Measurements from ENCODE around the gene N4BP3.
"Not testable (repeated sequence)": the region's sequence is repeated elsewhere in the genome, so short reads cannot be mapped to it uniquely, and the experiment has no call there.

Gene N4BP3

GRCh38 chr5:178074266-178074952 lies 38.9 kb upstream of the N4BP3 start:
- H3K27me3 Mint-ChIP-seq (ENCODE audit: low read depth, poor library complexity), result peaks cover 7% of the 10 kb centered on the region
- no peak overlapping the region for H3K4me3 Mint-ChIP-seq
- peaks cover 5% of the 10 kb centered on the region for H3K4me1 Mint-ChIP-seq
- TF ChIP-seq CTCF (IDR thresholded peaks at IDR 0.05), result no peak
- H3K9me3 Mint-ChIP-seq, result no peaks in the 10 kb centered on the region
- no peak for DNase-seq
- H3K36me3 Mint-ChIP-seq (ENCODE audit: low read depth), result no peaks in the 10 kb centered on the region
- H3K27ac Mint-ChIP-seq, result no peak overlapping the region

- H3K9me3 Mint-ChIP-seq; H3K36me3 Mint-ChIP-seq (ENCODE audit: low read depth); H3K4me1 Mint-ChIP-seq; H3K4me3 Mint-ChIP-seq; H3K27ac Mint-ChIP-seq; DNase-seq; H3K27me3 Mint-ChIP-seq (ENCODE audit: low read depth, poor library complexity): not testable (repeated sequence)
Measured at GRCh38 chr5:178076965-178077364, 36.4 kb upstream of the N4BP3 start.

- Mint-ChIP-seq H3K9me3 (no peaks in the 10 kb centered on the region), H3K4me1 (peaks cover 11% of the 10 kb centered on the region), H3K36me3 (ENCODE audit: low read depth) (no peaks in the 10 kb centered on the region), H3K27me3 (ENCODE audit: low read depth, poor library complexity) (peaks cover 8% of the 10 kb centered on the region), H3K27ac (no peak overlapping the region), H3K4me3 (no peak overlapping the region)
- no peak for TF ChIP-seq CTCF (IDR thresholded peaks at IDR 0.05)
- no peak for DNase-seq
Measured at GRCh38 chr5:178077751-178078150, 35.6 kb upstream of the N4BP3 start.

GRCh38 chr5:178078197-178079010 lies 34.9 kb upstream of the N4BP3 start:
- Mint-ChIP-seq H3K27me3 (ENCODE audit: low read depth, poor library complexity) (peaks cover 8% of the 10 kb centered on the region), H3K4me3 (no peak overlapping the region), H3K27ac (peak overlapping the region; percentile 59), H3K4me1 (peaks cover 14% of the 10 kb centered on the region), H3K9me3 (no peaks in the 10 kb centered on the region), H3K36me3 (ENCODE audit: low read depth) (no peaks in the 10 kb centered on the region)
- no peak for DNase-seq
- TF ChIP-seq CTCF (IDR thresholded peaks at IDR 0.05), result no peak

GRCh38 chr5:178080056-178080455 lies 33.3 kb upstream of the N4BP3 start:
- no peaks in the 10 kb centered on the region for H3K9me3 Mint-ChIP-seq
- H3K4me3 Mint-ChIP-seq, result no peak overlapping the region
- peaks cover 4% of the 10 kb centered on the region for H3K27me3 Mint-ChIP-seq (ENCODE audit: low read depth, poor library complexity)
- DNase-seq, result no peak
- peak overlapping the region; percentile 57 for H3K27ac Mint-ChIP-seq
- no peaks in the 10 kb centered on the region for H3K36me3 Mint-ChIP-seq (ENCODE audit: low read depth)
- TF ChIP-seq CTCF (IDR thresholded peaks at IDR 0.05), result no peak
- H3K4me1 Mint-ChIP-seq, result peaks cover 16% of the 10 kb centered on the region

- no peaks in the 10 kb centered on the region for H3K36me3 Mint-ChIP-seq (ENCODE audit: low read depth)
- no peak for DNase-seq
- H3K27ac Mint-ChIP-seq, result no peak overlapping the region
- peaks cover 16% of the 10 kb centered on the region for H3K4me1 Mint-ChIP-seq
- H3K9me3 Mint-ChIP-seq, result no peaks in the 10 kb centered on the region
- no peak for TF ChIP-seq CTCF (IDR thresholded peaks at IDR 0.05)
- H3K4me3 Mint-ChIP-seq, result no peak overlapping the region
- peaks cover 4% of the 10 kb centered on the region for H3K27me3 Mint-ChIP-seq (ENCODE audit: low read depth, poor library complexity)
Measured at GRCh38 chr5:178080618-178081410, 32.5 kb upstream of the N4BP3 start.
